BE2C (cell line): ENCODE data around the gene PATJ.

ENCODE experiments used
- DNase-seq: peaks from one replicate; pipeline ENCODE4 v3.0.0-alpha.2; 2020
- H3K27me3 ChIP-seq: fragments of 250-450 bp; sonication (Bioruptor Pico); 2 replicates; pipeline ENCODE4 v1.5.1; 2020; ENCODE audit warnings: mild to moderate bottlenecking
- H3K36me3 ChIP-seq: fragments of 250-450 bp; sonication (Bioruptor Pico); 2 replicates; pipeline ENCODE4 v1.5.1; 2020; ENCODE audit warnings: mild to moderate bottlenecking
- H3K4me1 ChIP-seq: fragments of 250-450 bp; sonication (Bioruptor Pico); 2 replicates; pipeline ENCODE4 v1.5.1; 2020
- H3K4me3 ChIP-seq: 2 replicates; pipeline ENCODE4 v1.5.1; 2011; ENCODE audit warnings: low read depth, low read length
- H3K9me3 ChIP-seq: fragments of 250-450 bp; sonication (Bioruptor Pico); 2 replicates; pipeline ENCODE4 v1.5.1; 2020
- CTCF ChIP-seq: IDR thresholded peaks from 2 replicates; pipeline ENCODE4 v1.5.1; 2012; ENCODE audit warnings: mild to moderate bottlenecking, low read depth, low read length

PATJ gene

GRCh38 chr1:61997123-61997522, 254.8 kb downstream of the PATJ start:
- Histone ChIP-seq H3K4me3 (no peak overlapping the region), H3K36me3 (no peaks in the 10 kb centered on the region), H3K27me3 (no peaks in the 10 kb centered on the region), H3K9me3 (no peaks in the 10 kb centered on the region), H3K4me1 (no peaks in the 10 kb centered on the region)
- DNase-seq, result no peak
- TF ChIP-seq CTCF, result no peak

GRCh38 chr1:62003777-62004176, 261.5 kb downstream of the PATJ start:
- Histone ChIP-seq H3K4me1 (no peaks in the 10 kb centered on the region), H3K27me3 (no peaks in the 10 kb centered on the region), H3K4me3 (no peak overlapping the region), H3K9me3 (no peaks in the 10 kb centered on the region), H3K36me3 (no peaks in the 10 kb centered on the region)
- no peak for TF ChIP-seq CTCF
- no peak for DNase-seq

- no peaks in the 10 kb centered on the region for H3K36me3 ChIP-seq
Measured at GRCh38 chr1:62006690-62007089, 264.4 kb downstream of the PATJ start.

GRCh38 chr1:62011006-62011405, 268.7 kb downstream of the PATJ start:
- no peak for DNase-seq
- Histone ChIP-seq H3K27me3 (no peaks in the 10 kb centered on the region), H3K36me3 (no peaks in the 10 kb centered on the region), H3K9me3 (no peaks in the 10 kb centered on the region), H3K4me3 (no peak overlapping the region), H3K4me1 (no peaks in the 10 kb centered on the region)
- no peak for TF ChIP-seq CTCF

More at GRCh38 chr1:62006690-62007089, 264.4 kb downstream of the PATJ start:
- Histone ChIP-seq H3K9me3 (no peaks in the 10 kb centered on the region), H3K4me1 (no peaks in the 10 kb centered on the region), H3K27me3 (no peaks in the 10 kb centered on the region), H3K4me3 (no peak overlapping the region)
- DNase-seq, result no peak
- no peak for TF ChIP-seq CTCF

GRCh38 chr1:62012095-62012494, 269.8 kb downstream of the PATJ start:
- no peak for DNase-seq

GRCh38 chr1:62012836-62013235, 270.6 kb downstream of the PATJ start:
- Histone ChIP-seq H3K27me3 (no peaks in the 10 kb centered on the region), H3K4me3 (no peak overlapping the region), H3K9me3 (no peaks in the 10 kb centered on the region), H3K4me1 (no peaks in the 10 kb centered on the region), H3K36me3 (no peaks in the 10 kb centered on the region)
- TF ChIP-seq CTCF, result no peak
- DNase-seq, result no peak

More at GRCh38 chr1:62012095-62012494, 269.8 kb downstream of the PATJ start:
- no peaks in the 10 kb centered on the region for H3K36me3 ChIP-seq
- TF ChIP-seq CTCF, result no peak
- H3K4me1 ChIP-seq, result no peaks in the 10 kb centered on the region
- no peaks in the 10 kb centered on the region for H3K27me3 ChIP-seq
- no peaks in the 10 kb centered on the region for H3K9me3 ChIP-seq
- H3K4me3 ChIP-seq, result no peak overlapping the region
